ENCODE results near the gene CCDC197.

DNA sequence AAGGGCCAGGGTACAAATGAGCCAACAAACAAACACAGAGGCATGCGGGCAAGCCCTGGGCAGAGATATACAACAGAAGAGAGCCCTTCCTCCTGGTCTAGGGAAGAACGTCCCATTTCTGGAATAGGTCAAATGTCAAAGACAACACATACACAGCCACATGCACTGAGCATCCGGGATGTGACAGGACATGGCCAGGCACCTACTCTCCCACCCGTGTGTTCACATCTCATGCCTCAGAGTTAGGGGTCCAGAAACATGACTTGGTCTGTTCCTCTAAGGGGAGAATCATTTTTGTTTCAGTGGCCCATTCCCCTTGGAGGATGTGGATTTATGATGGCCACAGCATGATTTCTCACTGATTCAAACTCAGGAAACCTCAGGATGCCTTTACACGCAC is 19.9 kb upstream of the CCDC197 start:
- TF ChIP-seq, protein P1, sequence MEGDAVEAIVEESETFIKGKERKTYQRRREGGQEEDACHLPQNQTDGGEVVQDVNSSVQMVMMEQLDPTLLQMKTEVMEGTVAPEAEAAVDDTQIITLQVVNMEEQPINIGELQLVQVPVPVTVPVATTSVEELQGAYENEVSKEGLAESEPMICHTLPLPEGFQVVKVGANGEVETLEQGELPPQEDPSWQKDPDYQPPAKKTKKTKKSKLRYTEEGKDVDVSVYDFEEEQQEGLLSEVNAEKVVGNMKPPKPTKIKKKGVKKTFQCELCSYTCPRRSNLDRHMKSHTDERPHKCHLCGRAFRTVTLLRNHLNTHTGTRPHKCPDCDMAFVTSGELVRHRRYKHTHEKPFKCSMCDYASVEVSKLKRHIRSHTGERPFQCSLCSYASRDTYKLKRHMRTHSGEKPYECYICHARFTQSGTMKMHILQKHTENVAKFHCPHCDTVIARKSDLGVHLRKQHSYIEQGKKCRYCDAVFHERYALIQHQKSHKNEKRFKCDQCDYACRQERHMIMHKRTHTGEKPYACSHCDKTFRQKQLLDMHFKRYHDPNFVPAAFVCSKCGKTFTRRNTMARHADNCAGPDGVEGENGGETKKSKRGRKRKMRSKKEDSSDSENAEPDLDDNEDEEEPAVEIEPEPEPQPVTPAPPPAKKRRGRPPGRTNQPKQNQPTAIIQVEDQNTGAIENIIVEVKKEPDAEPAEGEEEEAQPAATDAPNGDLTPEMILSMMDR (conservative IDR thresholded peaks at IDR 0.05; ENCODE audit: low read length), result no peak
- TF ChIP-seq EZH2phosphoT487 (IDR thresholded peaks at IDR 0.05; ENCODE audit: borderline replicate concordance), result no peak

Measured in Loucy (cell line).